Fibroblast of upper back skin (primary cell): Measurements from ENCODE around the gene GGCT.
"Not testable (repeated sequence)": the region's sequence is repeated elsewhere in the genome, so short reads cannot be mapped to it uniquely, and the experiment has no call there.

Source experiments
- DNase-seq: peaks from one replicate; pipeline ENCODE4 v3.0.0-alpha.2; 2013

GGCT gene, protein sequence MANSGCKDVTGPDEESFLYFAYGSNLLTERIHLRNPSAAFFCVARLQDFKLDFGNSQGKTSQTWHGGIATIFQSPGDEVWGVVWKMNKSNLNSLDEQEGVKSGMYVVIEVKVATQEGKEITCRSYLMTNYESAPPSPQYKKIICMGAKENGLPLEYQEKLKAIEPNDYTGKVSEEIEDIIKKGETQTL

GRCh38 chr7:30504301-30505173, at the start of gene GGCT:
TSS of gene GGCT (minus strand) at chr7:30504829. CDS start at chr7:30504709, 120 bp downstream.
- peak; percentile 98 for DNase-seq

- no peak for DNase-seq
Measured at GRCh38 chr7:30553546-30553945, 48.9 kb upstream of the GGCT start.

- DNase-seq = no peak
Measured at GRCh38 chr7:30553141-30553540, 48.5 kb upstream of the GGCT start.

DNA sequence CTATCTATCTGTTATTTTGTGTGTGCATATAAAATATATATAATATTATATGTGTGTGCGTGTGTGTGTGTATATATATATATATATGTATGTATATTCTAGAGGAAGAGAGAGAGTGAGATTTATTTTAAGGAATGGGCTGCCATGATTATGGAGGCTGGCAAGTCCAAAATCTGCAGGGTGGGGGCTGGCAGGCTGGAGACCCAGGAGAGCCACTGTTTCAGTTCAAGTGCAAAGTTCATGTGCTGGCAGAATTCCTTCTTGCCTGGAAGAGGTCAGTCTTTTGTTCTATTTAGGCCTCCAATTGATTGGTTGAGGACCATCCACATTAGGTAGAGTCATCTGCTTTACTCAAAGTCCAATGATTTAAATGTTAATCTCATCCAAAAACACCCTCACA, 47.7 kb upstream of the GGCT start:
- DNase-seq = no peak

GRCh38 chr7:30549931-30550493, 45.4 kb upstream of the GGCT start:
- DNase-seq = no peak

DNA sequence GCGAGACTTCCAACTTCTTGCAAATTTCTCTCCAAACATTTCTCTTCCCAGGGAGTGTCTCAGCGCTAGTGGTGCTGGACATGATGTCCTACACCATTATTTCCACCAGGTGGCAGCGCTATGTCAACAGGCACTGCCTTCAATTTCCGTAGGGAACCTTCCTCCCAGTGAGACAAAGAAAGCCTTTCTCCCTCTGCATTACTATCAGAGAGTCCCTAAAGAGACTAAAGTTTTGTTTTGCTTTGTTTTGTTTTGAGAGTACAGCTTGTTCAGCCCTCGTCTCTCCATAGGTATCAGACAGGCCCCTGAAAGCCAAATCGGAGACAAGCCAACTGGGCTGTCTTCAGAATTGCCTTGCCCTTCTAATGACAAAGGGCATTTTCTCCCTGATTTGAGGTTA, 44.2 kb upstream of the GGCT start:
- peak; percentile 70 for DNase-seq

- no peak for DNase-seq
Measured at GRCh38 chr7:30546596-30546995, 42.0 kb upstream of the GGCT start.

- DNase-seq = peak; percentile 47
Measured at GRCh38 chr7:30545791-30546555, 41.3 kb upstream of the GGCT start.

- DNase-seq = peak; percentile 39
Measured at GRCh38 chr7:30543813-30544525, 39.3 kb upstream of the GGCT start.

DNA sequence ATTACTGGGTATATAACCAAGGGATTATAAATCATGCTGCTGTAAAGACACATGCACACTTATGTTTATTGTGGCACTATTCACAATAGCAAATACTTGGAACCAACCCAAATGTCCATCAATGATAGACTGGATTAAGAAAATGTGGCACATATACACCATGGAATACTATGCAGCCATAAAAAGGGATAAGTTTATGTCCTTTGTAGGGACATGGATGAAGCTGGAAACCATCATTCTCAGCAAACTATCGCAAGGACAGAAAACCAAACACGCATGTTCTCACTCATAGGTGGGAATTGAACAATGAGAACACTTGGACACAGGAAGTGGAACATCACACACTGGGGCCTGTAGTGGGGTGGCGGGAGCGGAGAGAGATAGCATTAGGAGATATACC, 38.5 kb upstream of the GGCT start:
- not testable (repeated sequence) for DNase-seq

DNA sequence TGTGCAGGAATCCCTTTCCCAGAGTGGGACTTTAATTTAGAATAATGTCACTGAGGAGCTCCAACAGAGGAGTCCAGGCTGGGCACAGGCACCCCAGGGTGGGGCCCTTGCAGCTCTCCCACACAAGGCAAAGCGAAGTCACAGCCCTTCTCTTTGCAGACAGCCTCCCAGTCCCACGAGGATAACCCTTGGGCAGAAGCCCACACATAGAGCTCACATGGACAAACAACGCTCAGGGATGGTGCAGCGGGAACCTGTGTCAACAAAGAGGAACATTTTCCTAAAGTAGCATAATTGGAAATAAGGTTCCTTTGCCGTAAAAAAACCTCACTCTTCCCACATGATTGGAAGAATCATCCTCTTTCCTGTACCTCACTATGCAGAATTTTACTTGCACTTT, 29.3 kb upstream of the GGCT start:
- no peak for DNase-seq

DNA sequence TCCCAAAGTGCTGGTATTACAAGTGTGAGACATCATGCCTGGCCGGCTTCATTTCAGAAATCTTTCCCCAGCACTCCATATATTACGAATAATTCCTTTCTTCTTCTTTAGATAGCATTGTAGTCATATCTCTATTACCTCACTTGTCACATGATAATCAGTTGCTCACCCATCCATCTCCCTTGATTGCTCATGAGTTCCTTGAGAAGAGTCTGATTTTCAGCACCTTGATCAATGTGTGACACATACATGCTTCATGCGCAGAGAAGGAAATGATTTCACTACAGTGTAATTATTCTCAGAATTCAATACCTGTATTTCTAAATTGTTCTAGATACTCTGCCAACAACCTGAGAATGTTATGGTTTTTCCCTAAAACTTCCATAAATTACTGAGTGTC, 26.7 kb upstream of the GGCT start:
- DNase-seq = no peak

- DNase-seq = no peak
Measured at GRCh38 chr7:30530373-30530772, 25.7 kb upstream of the GGCT start.

- DNase-seq = no peak
Measured at GRCh38 chr7:30528779-30529178, 24.1 kb upstream of the GGCT start.

GRCh38 chr7:30527297-30527696, 22.7 kb upstream of the GGCT start:
- not testable (repeated sequence) for DNase-seq

GRCh38 chr7:30526163-30526562, 21.5 kb upstream of the GGCT start:
- DNase-seq = no peak

DNA sequence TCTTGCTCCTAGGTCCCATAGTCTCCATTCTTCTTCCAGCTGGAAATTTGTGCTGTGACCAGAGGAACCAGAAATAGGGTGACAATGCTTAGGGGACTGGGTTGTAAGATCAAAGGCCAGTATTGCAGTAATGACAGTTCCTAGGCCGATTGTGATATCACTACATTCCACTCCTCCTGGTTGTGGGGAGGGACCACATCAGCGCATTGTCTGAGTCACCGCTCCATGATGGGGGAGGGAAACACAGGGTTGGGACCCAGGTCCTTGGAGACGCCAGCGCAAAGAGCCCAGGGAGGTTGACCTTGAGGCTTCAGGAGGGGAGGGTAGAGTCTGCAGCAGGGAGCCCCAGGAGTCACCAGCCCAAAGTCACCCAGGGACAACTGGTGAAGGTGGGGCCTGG, 20.8 kb upstream of the GGCT start:
- no peak for DNase-seq

- DNase-seq = no peak
Measured at GRCh38 chr7:30524545-30524944, 19.9 kb upstream of the GGCT start.

DNA sequence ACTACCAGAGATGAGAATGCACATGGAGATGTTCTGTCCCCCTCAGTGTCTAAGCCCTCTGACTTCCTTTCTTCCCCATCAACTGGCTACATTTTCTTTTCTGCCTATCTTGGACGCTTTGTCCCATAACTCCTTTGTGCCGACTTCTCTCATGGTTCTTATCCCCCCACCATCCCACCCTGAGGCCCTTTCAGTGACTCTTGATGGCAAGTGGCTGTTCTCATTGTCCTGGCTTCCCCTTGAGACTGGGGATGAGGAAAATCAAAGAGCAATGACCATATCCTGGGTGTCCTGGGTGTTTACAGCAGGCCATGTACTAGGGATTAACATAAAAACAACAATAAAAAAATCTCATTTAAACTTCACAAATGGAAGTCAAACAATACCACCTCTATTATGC, 18.8 kb upstream of the GGCT start:
- DNase-seq = no peak

DNA sequence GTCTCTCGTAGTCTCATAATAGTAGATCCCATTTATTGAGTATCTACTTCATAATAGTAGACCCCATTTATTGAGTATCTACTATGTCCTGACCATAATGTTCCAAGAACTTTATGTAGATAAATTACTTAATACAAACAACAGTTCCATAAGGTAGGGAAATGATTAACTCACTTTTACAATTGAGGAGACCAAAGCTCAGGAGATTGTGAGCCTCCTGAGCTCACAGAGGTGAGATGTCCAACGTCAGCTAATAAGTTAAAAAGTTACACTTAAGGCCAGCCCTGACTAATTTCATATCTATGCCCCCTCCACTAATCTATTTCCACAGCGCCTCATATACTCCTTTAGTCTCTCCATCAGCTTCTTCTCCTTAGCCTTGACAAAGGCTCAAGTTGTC, 17.5 kb upstream of the GGCT start:
- no peak for DNase-seq

GRCh38 chr7:30521532-30521931, 16.9 kb upstream of the GGCT start:
- DNase-seq = peak; percentile 44

DNA sequence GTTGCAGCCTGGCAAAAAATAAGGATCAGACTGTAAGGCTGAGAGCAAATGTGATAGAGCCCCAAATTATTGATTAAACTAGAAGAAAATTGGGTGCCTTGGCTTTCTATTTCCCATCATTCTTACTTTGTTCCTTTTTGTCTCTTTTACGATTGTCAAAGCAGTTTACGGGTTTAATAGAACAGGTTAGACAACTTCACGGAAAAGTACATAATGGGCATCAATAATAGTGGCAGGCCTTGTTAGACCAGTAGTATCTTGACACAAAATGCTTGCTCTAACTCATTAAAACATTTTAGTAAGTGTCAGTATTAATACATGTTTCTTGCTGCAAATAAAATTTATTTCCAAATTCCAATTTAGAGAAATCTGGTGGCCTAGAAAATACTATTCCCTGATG, 14.5 kb upstream of the GGCT start:
- no peak for DNase-seq

- no peak for DNase-seq
Measured at GRCh38 chr7:30515761-30516160, 11.1 kb upstream of the GGCT start.
